ENCODE data around the gene ZC3H12C.

DNA sequence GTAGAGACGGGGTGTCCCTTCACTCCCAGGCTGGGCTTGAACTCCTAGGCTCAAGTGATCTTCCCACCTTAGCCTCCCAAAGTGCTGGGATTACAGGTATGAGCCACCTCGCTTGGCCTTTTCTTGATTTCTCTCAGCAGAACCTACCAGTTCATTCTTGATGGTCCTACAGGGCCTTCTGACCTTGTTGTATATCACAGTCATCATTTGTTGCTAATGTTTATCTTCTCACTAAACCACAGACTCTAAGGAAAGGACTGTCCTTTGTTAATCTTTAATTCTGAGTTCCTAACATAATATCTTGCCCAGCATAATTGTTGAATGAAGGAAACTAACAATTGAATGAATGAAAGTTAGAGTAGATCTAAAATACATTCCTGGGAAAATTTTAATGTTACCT, 22.0 kb upstream of the ZC3H12C start:
- TF ChIP-seq POLR2A (IDR thresholded peaks at IDR 0.05; ENCODE audit: low read length) = no peak
- no peak for TF ChIP-seq GATA1 (IDR thresholded peaks at IDR 0.05; ENCODE audit: low read depth, low read length)

Measured in erythroblast (primary cell).